ENCODE measurements around the gene TBC1D14.
"Not testable (repeated sequence)": the region's sequence is repeated elsewhere in the genome, so short reads cannot be mapped to it uniquely, and the experiment has no call there.

TBC1D14 gene

GRCh38 chr4:6977846-6978245 is 68.2 kb downstream of the TBC1D14 start:
- DNase-seq = not testable (repeated sequence)

- DNase-seq = no peak
Observed at GRCh38 chr4:6983544-6984142, 74.0 kb downstream of the TBC1D14 start.

GRCh38 chr4:6984612-6985425 is 75.2 kb downstream of the TBC1D14 start:
- no peak for DNase-seq

GRCh38 chr4:6986072-6986780 is 76.6 kb downstream of the TBC1D14 start:
- no peak for DNase-seq

- DNase-seq = peak; percentile 93
Observed at GRCh38 chr4:6986781-6987587, 77.4 kb downstream of the TBC1D14 start.

- DNase-seq = no peak
Observed at GRCh38 chr4:6987588-6987961, 77.9 kb downstream of the TBC1D14 start.

GRCh38 chr4:6988016-6988715 is 78.5 kb downstream of the TBC1D14 start:
- DNase-seq = no peak

GRCh38 chr4:6989331-6989923 is 79.8 kb downstream of the TBC1D14 start:
- no peak for DNase-seq

- DNase-seq = no peak
Observed at GRCh38 chr4:6990661-6991060, 81.0 kb downstream of the TBC1D14 start.

- no peak for DNase-seq
Observed at GRCh38 chr4:6991249-6991648, 81.6 kb downstream of the TBC1D14 start.

GRCh38 chr4:6991771-6992557 is 82.3 kb downstream of the TBC1D14 start:
- DNase-seq = no peak

GRCh38 chr4:6992728-6993677 is 83.4 kb downstream of the TBC1D14 start:
- DNase-seq = no peak

- no peak for DNase-seq
Observed at GRCh38 chr4:6996481-6996880, 86.9 kb downstream of the TBC1D14 start.

- no peak for DNase-seq
Observed at GRCh38 chr4:6999172-7000086, 89.8 kb downstream of the TBC1D14 start.

- DNase-seq = no peak
Observed at GRCh38 chr4:7000421-7001176, 91.0 kb downstream of the TBC1D14 start.

GRCh38 chr4:7001271-7001670 is 91.6 kb downstream of the TBC1D14 start:
- no peak for DNase-seq

- no peak for DNase-seq
Observed at GRCh38 chr4:7002336-7002735, 92.7 kb downstream of the TBC1D14 start.
